ENCODE data around the gene RFTN1.

The RFTN1 gene

GRCh38 chr3:16513141-16514020, at the start of gene RFTN1:
RFTN1 (minus strand) TSS chr3:16513699; CDS start chr3:16493869, 19,830 bp downstream.
- DNase-seq: peak; percentile 40

GRCh38 chr3:16559653-16560365, 46.3 kb upstream of the RFTN1 start:
- no peak for DNase-seq

GRCh38 chr3:16554126-16554525, 40.6 kb upstream of the RFTN1 start:
- no peak for DNase-seq

GRCh38 chr3:16552757-16553156, 39.3 kb upstream of the RFTN1 start:
- DNase-seq: no peak

GRCh38 chr3:16551342-16551976, 38.0 kb upstream of the RFTN1 start:
- DNase-seq: no peak

GRCh38 chr3:16550676-16551341, 37.3 kb upstream of the RFTN1 start:
- DNase-seq: peak; percentile 72

GRCh38 chr3:16550305-16550675, 36.8 kb upstream of the RFTN1 start:
- no peak for DNase-seq

GRCh38 chr3:16548721-16549120, 35.2 kb upstream of the RFTN1 start:
- DNase-seq: no peak

GRCh38 chr3:16547561-16548357, 34.3 kb upstream of the RFTN1 start:
- no peak for DNase-seq

GRCh38 chr3:16546186-16547010, 32.9 kb upstream of the RFTN1 start:
- no peak for DNase-seq

- no peak for DNase-seq
These were observed 32.1 kb upstream of the RFTN1 start for GRCh38 chr3:16545413-16546185.

GRCh38 chr3:16543242-16543864, 29.9 kb upstream of the RFTN1 start:
- DNase-seq: no peak

GRCh38 chr3:16538507-16538906, 25.0 kb upstream of the RFTN1 start:
- no peak for DNase-seq

GRCh38 chr3:16536996-16537395, 23.5 kb upstream of the RFTN1 start:
- DNase-seq: no peak

- DNase-seq: no peak
These were observed 22.8 kb upstream of the RFTN1 start for GRCh38 chr3:16536344-16536663.

- DNase-seq: no peak
These were observed 21.3 kb upstream of the RFTN1 start for GRCh38 chr3:16534640-16535262.

GRCh38 chr3:16533928-16534574, 20.6 kb upstream of the RFTN1 start:
- no peak for DNase-seq

- DNase-seq: no peak
These were observed 15.8 kb upstream of the RFTN1 start for GRCh38 chr3:16529264-16529663.

GRCh38 chr3:16528581-16528993, 15.1 kb upstream of the RFTN1 start:
- DNase-seq: no peak

All from activated gamma-delta T cell treated with Interleukin-2 at 50 U/mL for 16 hours (primary cell).